GM12873 (cell line): ENCODE data around the gene KRT9.

Experiments used
- TF ChIP-seq, protein P1 (sequence below): IDR thresholded peaks from 2 replicates; pipeline ENCODE4 v1.5.1; 2012; ENCODE audit warnings: low read depth, mild to moderate bottlenecking, moderate library complexity, low read length, control low read depth; ENCODE audit not compliant: insufficient read depth; ENCODE audit errors: missing control alignments

Gene KRT9

DNA sequence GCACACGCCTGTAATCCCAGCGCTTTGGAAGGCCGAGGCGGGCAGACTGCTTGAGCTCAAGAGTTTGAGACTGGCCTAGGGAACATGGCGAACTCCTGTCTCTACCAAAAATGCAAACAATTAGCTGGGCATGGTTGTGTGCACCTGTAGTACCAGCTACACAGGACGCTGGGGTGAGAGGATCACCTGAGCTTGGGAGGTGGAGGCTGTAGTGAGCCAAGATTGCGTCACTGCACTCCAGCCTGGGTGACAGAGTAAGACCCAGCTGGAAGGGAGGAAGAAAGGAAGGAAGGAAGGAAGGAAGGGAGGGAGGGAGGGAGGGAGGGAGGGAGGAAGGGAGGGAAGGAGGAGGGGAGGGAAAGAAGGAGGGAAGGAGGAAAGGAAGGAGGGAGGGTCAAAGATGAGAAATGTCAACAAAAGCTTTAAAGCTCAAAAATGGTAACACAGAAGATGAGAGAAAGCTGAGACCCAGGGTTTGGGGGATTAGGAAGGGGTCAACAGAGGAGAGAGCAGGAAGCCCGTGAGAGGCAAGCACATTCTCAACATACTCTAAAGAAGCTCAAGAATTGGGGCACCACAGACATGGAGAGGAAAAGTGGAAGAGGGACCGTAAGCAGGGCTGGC, 38.8 kb downstream of the KRT9 start:
- TF ChIP-seq, protein P1, sequence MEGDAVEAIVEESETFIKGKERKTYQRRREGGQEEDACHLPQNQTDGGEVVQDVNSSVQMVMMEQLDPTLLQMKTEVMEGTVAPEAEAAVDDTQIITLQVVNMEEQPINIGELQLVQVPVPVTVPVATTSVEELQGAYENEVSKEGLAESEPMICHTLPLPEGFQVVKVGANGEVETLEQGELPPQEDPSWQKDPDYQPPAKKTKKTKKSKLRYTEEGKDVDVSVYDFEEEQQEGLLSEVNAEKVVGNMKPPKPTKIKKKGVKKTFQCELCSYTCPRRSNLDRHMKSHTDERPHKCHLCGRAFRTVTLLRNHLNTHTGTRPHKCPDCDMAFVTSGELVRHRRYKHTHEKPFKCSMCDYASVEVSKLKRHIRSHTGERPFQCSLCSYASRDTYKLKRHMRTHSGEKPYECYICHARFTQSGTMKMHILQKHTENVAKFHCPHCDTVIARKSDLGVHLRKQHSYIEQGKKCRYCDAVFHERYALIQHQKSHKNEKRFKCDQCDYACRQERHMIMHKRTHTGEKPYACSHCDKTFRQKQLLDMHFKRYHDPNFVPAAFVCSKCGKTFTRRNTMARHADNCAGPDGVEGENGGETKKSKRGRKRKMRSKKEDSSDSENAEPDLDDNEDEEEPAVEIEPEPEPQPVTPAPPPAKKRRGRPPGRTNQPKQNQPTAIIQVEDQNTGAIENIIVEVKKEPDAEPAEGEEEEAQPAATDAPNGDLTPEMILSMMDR: no peak

DNA sequence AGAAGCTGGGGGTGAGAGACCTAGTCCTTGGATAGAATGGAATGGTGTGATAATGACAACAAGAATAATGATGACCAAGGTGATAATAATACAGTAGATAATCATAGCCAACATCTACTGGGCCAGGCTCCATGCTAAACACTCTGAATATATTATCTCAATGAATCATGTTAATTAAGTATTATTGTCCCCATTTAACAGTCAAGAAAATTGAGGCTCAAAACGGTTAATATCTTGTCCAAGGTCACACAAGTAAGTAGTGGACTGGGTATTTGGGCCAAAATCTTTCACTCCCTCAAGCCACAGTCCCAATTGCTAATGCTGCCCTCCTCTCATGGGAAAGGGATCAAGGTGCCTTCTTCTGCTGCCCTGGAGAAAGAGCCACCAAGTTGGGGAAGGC, 39.9 kb downstream of the KRT9 start:
- TF ChIP-seq, protein P1: no peak

DNA sequence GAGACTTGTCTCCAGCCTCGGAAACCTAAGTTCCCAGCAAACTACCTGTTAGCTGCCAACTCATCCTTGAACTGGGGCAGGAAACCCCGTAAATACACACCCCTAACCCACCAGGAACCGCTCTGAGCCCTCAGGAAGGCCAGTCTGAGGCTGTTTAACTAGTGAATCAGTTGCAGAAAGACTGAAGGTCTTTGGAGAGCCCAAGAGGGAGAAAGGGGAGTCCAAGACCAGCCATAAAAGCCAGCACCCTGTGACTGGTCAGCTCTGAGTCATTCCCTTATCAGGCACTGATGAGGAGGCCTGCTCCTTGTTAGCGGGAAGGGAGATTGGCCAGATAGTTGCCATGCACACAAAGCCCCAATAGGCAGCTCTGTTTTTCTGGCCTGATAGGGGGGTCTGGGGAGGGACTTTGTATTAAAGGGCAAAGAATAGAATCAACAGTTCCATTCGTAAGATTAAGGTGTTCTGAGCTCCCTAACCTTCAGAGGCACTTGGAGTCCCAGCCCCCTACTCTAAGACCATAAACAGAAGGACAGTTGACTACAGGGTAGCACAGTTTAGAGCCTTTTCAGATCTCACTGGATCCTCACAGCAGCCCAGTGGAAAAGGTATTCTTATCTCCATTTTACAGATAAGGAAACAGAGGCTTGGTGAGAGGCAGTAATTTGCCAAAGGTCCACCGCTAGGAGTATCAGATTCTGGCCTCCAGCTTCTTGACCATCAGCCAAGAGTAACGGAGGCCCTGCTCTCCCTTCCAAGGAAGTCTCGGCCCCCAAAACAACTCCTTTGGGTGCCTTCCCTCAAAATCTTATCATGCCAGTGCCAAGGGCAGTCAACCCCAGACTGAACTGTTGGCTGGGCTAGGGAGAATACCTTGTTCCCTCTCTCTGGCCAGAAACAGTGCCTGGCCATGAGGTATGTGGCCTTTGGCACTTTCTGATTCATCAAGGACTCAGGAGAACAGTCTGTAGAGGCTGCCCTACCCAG, 41.5 kb downstream of the KRT9 start:
- TF ChIP-seq, protein P1: no peak

DNA sequence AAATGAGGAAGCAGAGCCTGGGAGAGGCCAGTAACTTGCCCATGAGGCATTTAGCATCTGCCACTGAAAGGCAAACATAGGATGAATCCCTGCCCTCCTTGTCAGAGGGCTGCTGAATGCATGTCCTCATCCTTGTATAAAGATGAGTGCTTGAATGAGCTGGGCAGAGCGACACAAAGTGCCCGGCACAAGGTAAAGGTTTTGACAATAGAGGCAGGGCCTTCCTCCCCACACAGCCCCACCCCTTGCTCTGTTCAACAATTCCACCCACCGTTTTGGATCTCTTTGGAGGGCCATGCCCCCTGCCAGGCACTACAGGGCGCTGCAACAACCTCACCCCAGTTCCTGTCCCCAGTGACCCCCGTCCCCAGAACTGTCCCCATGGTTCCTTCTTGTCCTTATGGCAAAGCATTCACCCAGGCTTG, 42.4 kb downstream of the KRT9 start:
- TF ChIP-seq, protein P1: no peak

DNA sequence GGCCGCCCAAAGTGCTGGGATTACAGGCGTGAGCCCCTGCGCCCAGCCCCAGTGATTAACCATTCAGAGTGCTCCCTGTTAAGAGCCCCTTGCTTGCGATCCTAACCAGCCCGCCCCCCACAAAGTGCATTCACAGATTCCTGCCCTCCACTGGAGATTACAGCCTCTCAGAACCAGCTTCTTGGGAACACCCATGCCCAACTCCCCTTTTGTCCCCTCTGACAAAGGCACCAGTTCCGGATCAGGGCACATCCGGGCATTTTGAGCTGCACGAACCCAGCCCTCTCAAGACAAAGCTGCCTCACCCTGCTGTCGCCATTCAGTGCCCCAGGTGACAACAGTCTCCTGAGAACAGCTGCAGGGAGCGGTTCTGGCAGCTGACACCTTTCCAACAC, 42.9 kb downstream of the KRT9 start:
- TF ChIP-seq, protein P1: no peak

DNA sequence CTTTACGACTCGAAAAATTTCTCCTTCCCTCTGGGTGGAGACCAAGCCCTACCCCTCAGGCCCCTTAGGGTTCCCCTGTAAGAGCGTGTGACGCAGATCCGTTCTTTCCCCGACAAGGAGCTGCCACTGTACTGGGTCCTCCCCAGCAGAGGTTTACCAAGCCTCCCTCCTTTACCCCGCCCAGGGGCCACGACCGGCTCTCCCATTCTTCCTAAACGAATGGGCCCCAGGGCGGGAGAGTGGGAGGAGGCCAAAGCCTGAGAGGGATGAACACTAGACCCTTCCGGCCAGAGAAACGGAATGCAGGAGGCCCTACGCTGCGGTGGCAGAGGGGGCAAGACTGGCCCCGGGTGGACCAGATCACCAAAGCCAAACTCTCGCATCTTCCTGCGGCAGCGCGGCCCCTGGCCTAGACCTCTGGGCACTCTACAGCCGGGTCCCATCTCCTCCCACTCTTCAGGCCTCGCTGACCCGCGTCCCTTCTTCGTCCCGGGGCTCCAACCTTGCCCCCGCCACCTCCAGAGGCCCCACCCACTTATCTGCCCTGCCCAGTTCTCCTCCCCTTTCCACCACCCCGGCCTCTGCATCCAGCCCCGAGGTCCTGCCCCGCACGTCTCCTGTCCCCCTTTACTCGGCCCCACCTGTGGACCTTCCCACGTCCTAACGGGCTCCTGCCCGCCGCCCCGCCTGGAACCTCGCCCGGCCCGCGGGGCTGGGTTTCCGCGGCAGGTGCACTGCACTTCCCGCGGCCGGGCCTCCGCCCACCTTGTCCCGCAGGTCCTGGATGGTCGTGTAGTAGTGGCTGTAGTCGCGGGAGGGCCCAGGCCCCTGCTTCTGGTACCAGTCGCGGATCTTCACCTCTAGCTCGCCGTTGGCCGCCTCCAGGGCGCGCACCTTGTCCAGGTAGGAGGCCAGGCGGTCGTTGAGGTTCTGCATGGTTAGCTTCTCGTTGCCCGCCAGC, 44.5 kb downstream of the KRT9 start:
- TF ChIP-seq, protein P1: no peak
